NK-92 (cell line): ENCODE data around the gene APH1A.
"Not testable (repeated sequence)": the region's sequence is repeated elsewhere in the genome, so short reads cannot be mapped to it uniquely, and the experiment has no call there.

Experiments
- DNase-seq: peaks from one replicate; lab custom pipeline; 2025; ENCODE audit not compliant: unreplicated experiment; lab: John Stamatoyannopoulos, UW

The APH1A gene

GRCh38 chr1:150234566-150235293, 34.1 kb downstream of the APH1A start:
- DNase-seq: no peak

DNA sequence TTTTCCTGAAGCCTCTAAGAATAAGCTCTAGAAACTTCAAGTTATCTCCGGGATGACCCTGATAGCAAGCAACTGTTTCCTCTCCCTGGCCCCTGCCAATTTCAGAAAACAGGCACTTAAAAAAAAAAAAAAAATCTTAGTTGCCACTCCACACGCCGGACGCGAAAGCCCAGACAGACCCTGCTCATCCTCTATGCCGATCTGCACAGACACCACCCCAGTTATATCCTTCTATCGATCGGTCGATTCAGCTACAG, 34.6 kb downstream of the APH1A start:
- no peak for DNase-seq

DNA sequence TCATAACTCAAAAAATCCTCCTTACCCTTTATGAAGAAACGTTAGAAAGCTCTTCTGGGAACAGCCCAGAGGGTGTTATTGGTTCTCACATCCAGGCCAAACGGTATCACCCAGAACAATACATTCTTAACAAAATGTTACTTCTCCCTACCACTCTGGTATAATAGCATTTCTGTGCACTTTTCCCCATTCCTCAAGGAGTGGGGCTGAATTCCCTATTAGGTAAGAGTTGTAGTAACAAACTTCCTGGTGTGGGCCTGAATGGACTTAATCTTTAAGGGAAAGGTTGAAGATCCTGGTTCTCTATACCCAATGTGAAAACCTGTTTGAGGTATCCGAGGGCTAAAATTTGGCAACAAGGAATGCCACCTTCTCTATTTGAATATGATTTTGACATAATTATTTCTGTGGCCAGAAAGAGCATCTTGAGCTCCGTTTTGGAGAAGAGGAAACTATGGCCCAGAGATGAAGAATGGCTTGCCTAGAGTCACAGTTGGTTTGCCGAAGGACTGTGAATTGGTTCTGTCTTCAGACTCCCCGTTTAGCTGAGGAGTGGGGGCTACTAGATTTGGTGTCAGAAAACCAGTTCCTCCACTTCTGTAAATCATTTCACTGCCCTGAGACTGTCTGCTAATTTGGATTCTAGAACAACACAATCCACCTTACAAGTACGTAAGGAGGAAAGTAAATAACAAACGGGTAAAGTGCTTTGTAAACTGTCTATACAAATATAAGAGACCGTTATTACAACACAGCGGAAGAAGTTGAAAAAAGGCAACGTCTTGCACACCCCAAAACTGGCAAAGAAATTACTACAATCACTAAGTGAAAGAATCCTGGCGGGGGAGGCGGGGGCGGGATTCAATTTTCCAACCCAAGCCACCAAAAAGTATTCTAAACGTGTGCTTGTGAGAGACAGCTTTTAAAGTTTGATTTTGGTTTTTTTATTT, 35.2 kb downstream of the APH1A start:
- no peak for DNase-seq

DNA sequence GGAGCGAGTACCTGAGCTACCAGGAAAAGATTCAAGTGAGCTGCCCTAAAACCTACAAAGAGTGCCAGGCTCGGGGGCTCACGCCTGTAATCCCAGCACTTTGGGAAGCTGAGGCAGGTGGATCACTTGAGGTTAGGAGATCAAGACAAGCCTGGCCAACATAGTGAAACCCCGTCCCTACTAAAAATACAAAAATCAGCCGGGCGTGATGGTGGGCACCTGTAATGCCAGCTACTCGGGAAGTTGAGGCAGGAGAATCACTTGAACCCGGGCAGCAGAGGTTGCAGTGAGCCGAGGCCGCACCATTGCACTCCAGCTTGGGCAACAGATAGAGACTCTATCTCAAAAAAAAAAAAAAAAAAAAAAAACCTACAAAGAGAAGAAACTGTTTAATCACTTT, 35.9 kb downstream of the APH1A start:
- DNase-seq: not testable (repeated sequence)

- DNase-seq: not testable (repeated sequence)
Observed at GRCh38 chr1:150228246-150228645, 40.6 kb downstream of the APH1A start.

DNA sequence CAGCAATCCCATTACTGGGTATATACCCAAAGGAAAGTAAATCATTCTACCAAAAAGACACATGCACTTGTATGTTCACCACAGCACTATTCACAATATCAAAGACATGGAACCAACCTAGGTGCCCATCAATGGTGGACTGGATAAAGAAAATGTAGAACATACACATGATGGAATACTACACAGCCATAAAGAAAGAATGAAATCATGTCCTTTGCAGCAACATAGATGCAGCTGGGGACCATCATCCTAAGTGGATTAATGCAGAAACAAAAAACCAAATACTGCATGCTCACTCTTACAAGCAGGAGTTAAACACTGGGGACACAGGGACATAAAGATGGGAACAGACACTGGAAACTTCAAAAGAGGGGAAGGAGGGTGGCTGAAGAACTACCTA, 41.6 kb downstream of the APH1A start:
- DNase-seq: no peak

GRCh38 chr1:150226486-150226885, 42.3 kb downstream of the APH1A start:
- no peak for DNase-seq

DNA sequence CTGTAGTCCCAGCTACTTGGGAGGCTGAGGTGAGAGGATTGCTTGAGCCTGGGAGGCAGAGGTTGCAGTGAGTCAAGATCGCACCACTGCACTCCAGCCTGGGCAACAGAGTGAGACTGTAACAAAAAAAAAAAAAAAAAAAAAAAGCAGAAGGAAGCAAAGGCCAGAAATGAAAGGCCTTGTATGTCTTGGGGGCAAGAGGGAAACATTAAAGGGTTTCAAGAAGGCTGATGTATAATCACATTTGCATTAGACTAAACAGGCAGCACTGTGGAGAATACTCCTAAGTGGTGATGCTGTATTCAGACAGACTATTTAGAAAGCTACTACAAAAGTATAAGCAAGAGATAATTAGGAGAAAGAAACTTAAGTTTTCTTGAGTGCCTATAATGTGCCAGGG, 43.3 kb downstream of the APH1A start:
- no peak for DNase-seq

DNA sequence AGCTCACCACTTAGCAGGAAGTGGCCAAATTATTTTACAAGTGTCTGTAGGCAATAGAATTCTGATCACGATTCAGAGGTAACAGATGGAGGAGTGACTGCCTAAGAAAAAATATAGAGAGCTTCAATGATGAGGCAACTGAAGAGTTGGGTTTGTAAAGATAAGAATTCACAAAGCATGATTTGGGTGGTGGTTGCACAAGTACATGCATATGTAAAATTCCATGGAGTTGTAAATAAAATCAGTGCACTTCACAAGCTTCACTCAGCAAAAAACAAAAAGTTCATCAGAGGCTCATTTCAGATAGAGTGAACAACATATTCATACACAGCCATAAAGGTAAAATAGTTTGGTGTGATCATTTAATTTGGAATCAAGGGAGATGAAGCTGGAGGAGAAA, 43.8 kb downstream of the APH1A start:
- DNase-seq: no peak

GRCh38 chr1:150221552-150221951, 47.3 kb downstream of the APH1A start:
- DNase-seq: no peak

DNA sequence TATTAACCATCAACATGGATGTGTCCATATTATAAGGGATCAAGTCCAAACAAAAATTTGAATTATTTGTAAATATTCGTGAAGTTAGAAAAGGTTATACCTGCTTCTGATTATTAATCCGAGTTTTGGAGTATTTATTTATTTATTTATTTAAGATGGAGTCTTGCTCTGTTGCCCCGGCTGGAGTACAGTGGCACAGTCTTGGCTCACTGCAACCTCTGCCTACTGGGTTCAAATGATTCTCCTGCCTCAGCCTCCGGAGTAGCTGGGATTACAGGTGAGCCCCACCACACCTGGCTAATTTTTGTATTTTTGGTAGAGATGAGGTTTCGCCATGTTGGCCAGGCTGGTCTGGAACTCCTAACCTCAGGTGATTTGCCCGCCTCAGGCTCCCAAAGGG, 53.0 kb downstream of the APH1A start:
- not testable (repeated sequence) for DNase-seq
